GM18519 (cell line): ENCODE results near the gene PIK3R6.

ENCODE experiments used
- ATAC-seq: cut with Tn5 transposase; IDR thresholded peaks from one replicate; pipeline ENCODE4 v1.9.1; 2021; ENCODE audit warnings: mild to moderate bottlenecking, moderate library complexity; ENCODE audit not compliant: unreplicated experiment, low FRiP score

Gene PIK3R6

DNA sequence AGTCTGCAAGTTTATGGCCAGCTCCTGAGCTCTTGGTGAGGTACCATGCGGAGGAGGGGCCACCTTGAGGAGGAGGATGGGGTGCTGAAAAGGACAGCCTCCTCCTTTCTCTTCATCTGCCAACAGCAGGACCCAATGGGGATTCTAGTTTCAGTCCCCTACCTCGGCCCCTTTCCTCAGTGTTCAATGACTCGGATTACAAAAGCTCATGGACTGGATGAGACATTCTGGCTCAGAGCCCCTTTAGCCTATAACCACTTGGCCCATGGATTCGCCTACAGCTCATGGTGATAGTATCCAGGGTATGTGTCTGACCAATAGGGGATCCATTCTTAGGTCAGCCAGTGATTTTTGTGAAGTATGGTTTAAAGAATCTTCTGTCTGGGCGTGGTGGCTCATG lies 8.5 kb upstream of the PIK3R6 start:
- no peak for ATAC-seq

DNA sequence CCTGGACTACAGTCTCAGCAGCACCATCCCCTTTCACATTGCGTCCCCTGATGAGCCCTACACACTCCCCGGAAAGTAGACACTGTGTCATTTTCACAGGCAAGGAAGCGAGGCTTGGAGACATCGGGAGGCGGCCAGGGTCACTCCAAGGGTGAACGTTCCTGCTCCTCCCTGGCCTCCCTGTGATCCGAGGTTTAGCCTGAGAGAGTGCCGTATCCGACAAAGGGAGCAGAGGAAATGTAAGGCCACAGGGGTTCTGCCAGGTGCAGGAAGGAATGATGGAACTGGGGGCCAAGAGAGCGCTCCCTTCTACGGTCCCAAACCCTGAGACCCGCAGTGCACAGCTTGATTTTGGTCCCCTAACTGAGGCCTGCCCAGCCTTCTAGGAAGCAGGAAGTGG lies 8.0 kb upstream of the PIK3R6 start:
- ATAC-seq = no peak

GRCh38 chr17:8873801-8874715 lies 6.6 kb upstream of the PIK3R6 start:
- ATAC-seq = no peak

DNA sequence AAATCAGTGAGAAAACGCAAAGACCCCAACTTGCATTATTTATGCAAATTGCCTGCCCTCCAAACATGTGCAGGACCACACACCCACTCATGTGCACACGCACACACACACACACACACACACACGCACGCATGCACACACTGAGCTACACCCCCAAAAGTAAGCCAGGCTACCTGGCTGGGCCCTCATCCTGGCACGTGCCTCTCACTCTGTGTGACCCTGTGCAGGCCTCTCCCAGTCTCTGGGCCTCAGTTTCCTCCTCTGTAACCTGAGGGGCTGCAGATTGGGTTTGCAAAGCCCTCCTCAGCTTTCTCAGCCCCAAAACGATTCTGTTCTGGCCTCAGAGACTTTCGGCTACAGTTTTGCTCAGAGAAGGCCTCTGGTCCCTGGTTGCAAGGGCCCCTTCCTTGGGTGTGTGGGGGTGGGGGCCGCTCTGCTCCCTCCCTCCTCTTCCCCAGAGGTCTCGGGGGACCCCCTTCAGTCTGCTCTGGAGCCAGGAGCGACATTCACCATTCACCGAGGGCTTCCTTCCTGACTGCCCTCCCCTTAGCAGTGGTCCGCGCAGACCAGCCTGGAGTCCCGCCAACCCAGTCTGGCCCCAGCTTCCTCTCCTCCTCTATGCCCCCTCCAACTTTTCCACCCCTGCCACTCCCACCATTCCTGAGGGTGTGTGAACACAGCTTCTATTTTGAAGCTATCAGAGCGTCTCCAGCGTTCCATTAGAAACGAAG lies 5.4 kb upstream of the PIK3R6 start:
- no peak for ATAC-seq

- ATAC-seq = no peak
Observed at GRCh38 chr17:8872036-8872704, 4.7 kb upstream of the PIK3R6 start.

GRCh38 chr17:8871081-8871581 lies 3.7 kb upstream of the PIK3R6 start:
- ATAC-seq = no peak

- no peak for ATAC-seq
Observed at GRCh38 chr17:8870406-8871040, 3.0 kb upstream of the PIK3R6 start.

DNA sequence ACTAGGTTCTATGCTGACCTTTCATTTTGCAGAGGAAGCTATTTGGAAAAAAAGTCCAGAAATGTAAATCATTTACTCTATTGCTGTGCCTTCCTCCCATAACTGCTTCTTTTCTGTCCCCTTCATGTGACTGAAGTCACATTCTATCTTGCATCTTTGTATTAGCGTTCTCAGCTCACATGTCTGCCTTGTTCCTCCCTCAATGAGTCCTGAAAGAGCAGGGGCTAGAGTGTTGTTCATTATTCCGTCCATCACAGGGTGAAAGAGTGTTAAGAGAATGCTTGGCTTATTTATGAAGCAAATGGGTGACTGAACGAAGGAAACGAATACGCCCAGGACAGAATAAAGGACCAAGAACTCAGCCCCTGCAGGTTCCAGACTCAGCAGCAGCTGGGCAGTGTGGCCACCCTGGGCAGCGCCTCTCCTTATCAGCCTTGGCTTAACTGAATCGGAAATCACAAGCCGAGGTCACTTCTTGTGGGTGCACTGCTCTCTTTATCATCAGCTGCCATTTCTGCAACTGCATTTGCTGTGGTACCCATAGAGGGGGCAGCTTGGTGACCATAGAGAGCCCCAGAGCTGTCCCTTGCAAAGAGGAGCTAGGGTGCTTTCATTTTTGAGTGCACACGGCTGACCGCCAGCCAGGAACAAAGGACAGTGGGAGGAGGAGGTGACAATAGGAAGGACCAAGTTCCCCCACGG lies 1.8 kb upstream of the PIK3R6 start:
- ATAC-seq = no peak

DNA sequence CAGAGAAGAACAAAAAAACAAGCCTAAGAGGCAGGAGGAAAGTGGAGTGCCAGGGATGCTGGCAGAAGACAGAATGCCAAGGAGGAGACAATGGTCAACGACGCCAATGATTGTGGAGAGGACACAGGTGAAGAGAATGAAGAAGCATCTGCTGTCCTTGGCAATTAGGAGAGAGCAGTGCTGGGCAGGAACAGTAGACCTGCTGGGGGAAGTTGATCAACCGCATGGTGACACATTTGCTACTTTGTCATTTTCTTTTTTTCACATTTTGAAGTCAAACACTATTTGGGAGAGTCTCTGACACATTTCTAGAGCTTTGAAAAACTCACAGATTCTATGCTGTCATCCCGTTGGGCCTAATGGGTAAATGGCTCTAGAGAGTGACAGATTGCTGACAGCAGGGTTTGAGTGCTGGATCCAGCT lies 1.1 kb upstream of the PIK3R6 start:
- ATAC-seq = no peak

- no peak for ATAC-seq
Observed at GRCh38 chr17:8868092-8868491, 618 bp upstream of the PIK3R6 start.

DNA sequence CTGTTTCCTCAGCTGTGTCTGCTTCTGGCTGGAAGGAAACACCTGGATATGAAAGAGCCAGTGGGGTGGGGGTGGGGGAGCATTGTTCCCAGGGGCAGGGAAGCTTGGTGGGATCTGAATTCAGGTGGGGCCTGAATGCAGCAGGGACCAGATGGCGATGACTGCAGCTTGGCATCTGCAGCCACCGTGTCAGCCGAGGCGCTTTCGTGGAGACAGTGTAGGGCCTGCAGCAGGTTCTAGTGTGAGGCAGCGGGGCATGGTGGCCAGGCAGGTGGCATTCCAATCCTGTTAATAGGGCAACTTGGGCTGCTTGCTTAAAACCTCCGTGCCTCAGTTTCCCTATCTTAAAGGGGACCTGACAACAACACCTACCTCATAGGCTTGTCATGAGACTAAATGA lies 1.7 kb downstream of the PIK3R6 start:
- no peak for ATAC-seq

DNA sequence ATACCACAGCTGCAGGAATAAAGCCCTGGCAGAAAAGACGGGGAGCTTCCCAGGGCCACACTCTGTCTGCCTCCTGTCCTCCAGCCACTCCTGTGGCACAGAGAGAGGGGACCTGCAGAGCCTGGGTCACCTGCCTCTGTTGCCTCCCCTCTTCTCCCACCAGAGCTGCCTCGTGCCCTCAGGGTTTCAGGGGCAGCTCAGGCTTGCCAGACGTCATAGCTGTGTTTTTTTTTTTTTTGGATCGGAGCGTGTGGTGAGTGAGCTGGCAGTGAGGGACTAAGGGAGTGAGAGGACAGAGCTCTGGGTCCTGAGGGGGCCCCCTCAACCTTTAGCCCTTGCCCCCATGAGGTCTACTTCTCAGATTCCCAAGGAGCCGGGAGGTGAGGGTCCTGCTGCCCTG lies 2.1 kb downstream of the PIK3R6 start:
- ATAC-seq = no peak

DNA sequence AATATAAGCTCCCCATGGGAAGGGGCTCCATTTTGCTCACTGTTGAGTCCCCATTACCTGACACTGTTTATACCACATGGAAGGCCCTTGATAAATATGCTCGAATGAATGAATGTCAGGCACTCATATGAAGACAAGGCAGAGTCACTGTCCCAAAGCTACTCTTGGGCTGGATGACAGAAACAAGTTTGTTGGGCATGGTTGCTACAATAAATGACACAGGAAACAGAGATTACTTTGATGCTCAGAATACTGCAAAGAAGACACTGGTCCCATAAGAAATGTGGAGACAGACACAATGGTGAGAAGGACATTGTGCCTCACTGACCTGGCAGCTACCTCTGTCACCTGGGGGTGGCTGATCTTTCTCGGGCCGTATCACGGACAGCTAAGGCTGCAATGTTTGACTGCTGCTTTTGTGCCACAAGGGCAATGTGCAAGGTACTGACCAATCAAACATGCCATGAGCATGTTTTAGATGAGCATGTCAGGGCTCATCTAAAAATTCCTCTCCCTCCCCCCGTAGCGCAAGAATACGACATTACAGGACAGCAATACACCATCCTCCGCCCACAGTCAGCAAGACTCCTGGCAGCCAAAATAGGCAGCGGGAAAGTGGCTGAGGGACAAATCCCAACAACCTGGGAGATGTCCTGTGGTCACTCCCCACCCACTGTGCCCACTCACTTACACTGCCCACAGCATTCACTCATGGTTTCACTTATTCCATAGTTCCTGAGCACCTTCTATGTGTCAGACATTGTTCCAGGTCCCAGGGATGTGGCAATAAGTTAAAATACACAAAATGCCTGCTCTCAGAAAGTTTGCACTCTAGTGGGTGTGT lies 5.0 kb downstream of the PIK3R6 start:
- ATAC-seq = no peak

DNA sequence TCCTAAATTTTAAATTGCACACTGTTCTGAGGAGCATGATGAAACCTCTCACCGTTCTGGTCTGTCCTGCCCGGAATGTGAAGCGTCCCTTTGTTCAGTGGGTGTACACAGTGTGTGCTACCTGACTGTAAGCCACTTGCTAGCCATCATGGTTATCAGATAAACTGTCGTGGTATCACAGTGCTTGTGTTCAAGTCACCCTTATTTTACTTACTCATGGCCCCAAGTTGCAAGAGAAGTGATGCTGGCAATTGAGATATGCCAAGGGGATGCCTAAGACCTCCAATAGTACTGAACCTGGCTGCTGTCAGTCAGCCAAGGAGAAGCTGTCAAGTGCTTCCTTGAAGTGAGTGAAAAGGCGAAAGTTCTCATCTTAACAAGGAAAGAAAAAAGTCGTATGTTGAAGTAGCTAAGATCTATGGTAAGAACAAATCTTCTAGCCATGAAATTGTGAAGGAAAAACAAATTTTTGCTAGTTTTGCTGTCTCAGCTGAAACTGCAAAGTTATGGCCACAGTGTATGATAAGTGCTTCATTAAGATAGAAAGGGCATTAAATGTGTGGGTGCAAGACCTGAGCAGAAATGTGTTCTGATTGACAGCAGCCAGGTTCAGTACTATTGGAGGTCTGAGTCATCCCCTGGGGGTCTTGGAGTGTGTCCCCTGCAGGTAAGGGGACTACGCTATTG lies 5.8 kb downstream of the PIK3R6 start:
- no peak for ATAC-seq

DNA sequence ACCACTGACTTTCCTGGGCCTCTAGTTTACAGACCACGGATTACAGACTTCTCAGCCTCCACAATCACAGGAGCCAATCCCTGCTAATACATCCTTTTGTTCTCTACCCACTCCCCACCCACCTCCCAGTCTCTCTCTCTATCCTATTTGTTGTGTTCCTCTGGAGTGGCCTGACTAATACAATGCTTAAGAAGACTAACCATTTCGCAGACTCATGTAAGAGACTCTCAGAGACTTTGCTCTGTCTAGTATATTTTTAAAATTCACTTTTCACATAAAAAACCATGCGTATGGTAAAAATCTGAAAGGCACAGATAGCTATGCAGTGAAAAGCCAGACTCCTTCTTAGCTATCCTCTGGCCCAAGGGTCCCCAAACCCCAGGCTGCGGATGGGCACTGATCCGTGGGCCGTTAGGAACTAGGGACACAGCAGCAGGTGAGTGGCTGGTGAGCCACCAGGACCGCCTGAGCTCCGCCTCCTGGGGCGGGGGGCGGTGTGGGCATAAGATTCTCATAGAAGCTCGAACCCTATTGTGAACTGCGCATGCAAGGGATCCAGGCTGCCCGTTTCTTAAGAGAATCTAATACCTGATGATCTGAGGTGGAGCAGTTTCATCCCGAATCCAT lies 7.6 kb downstream of the PIK3R6 start:
- no peak for ATAC-seq

GRCh38 chr17:8859027-8859803 lies 8.3 kb downstream of the PIK3R6 start:
- no peak for ATAC-seq

GRCh38 chr17:8857919-8858318 lies 9.6 kb downstream of the PIK3R6 start:
- peak; percentile 28 for ATAC-seq
